SU-DHL-6 (cell line): ENCODE results near the gene OBI1.

Experiments
- H2AFZ ChIP-seq: fragments of 200-600 bp; sonication (generic); 2 replicates; pipeline ENCODE4 v1.6.1; 2014; ENCODE audit warnings: low read depth, mild to moderate bottlenecking, moderate library complexity, mixed read lengths, antibody characterized with exemption, low read length; ENCODE audit not compliant: severe bottlenecking
- H3F3A ChIP-seq: fragments of 200-600 bp; shearing (Covaris generic); 2 replicates; pipeline ENCODE4 v1.6.0; 2016; ENCODE audit warnings: antibody characterized with exemption, mild to moderate bottlenecking; ENCODE audit not compliant: insufficient read depth
- H3K27ac ChIP-seq: fragments of 200-600 bp; sonication (generic); 2 replicates; pipeline ENCODE4 v1.5.1; 2016; ENCODE audit warnings: low read depth, mild to moderate bottlenecking, low read length, moderate library complexity, mixed read lengths
- H3K27me3 ChIP-seq: fragments of 200-600 bp; sonication (generic), shearing (Covaris generic); 2 replicates; pipeline ENCODE4 v1.6.0; 2014; ENCODE audit warnings: mild to moderate bottlenecking, low read length
- H3K36me3 ChIP-seq: fragments of 200-600 bp; sonication (generic); 2 replicates; pipeline ENCODE4 v1.6.1; 2014; ENCODE audit warnings: mild to moderate bottlenecking, low read length, mixed read lengths
- H3K4me2 ChIP-seq: fragments of 300-600, 200-600 bp; shearing (Covaris generic), sonication (generic); 2 replicates; pipeline ENCODE4 v1.6.0; 2014; ENCODE audit warnings: low read length, low read depth, mild to moderate bottlenecking; ENCODE audit not compliant: poor library complexity, severe bottlenecking
- H3K4me3 ChIP-seq: fragments of 200-600 bp; sonication (generic); 2 replicates; pipeline ENCODE4 v1.5.1; 2014; ENCODE audit warnings: antibody characterized with exemption, low read length, mild to moderate bottlenecking, mixed read lengths; ENCODE audit not compliant: insufficient read depth, poor library complexity, severe bottlenecking
- H3K79me2 ChIP-seq: fragments of 200-600 bp; sonication (generic); 2 replicates; pipeline ENCODE4 v1.6.1; 2014; ENCODE audit warnings: mild to moderate bottlenecking, low read length, moderate library complexity; ENCODE audit not compliant: insufficient read depth
- H3K9ac ChIP-seq: fragments of 200-600 bp; sonication (generic); 2 replicates; pipeline ENCODE4 v1.7.0; 2014; ENCODE audit warnings: mild to moderate bottlenecking, low read length
- H3K9me2 ChIP-seq: fragments of 200-600 bp; sonication (generic); replicated peaks from 2 replicates; pipeline ENCODE4 v1.6.1; 2014; ENCODE audit warnings: low read length; ENCODE audit not compliant: insufficient read depth
- H3K9me3 ChIP-seq: fragments of 200-600 bp; sonication (generic); 2 replicates; pipeline ENCODE4 v1.6.1; 2014; ENCODE audit warnings: low read length, mixed read lengths; ENCODE audit not compliant: insufficient read depth
- H4K20me1 ChIP-seq: fragments of 200-600 bp; sonication (generic); 2 replicates; pipeline ENCODE4 v1.6.1; 2014; ENCODE audit warnings: low read depth, mild to moderate bottlenecking, antibody characterized with exemption, low read length, moderate library complexity, mixed read lengths
- EZH2phosphoT487 ChIP-seq: fragments of 200-600 bp; sonication (generic), shearing (Covaris generic); conservative IDR thresholded peaks from 2 replicates; pipeline ENCODE4 v1.6.1; 2018; ENCODE audit warnings: mild to moderate bottlenecking, antibody characterized with exemption, low read length, moderate library complexity, mixed read lengths
- TF ChIP-seq, protein P1 (sequence below): fragments of 200-600 bp; sonication (generic); IDR thresholded peaks from one replicate; pipeline ENCODE4 v1.5.1; 2017; ENCODE audit warnings: antibody characterized with exemption, mild to moderate bottlenecking, low read length, moderate library complexity; ENCODE audit not compliant: insufficient read depth, poor library complexity, severe bottlenecking

OBI1 gene

DNA sequence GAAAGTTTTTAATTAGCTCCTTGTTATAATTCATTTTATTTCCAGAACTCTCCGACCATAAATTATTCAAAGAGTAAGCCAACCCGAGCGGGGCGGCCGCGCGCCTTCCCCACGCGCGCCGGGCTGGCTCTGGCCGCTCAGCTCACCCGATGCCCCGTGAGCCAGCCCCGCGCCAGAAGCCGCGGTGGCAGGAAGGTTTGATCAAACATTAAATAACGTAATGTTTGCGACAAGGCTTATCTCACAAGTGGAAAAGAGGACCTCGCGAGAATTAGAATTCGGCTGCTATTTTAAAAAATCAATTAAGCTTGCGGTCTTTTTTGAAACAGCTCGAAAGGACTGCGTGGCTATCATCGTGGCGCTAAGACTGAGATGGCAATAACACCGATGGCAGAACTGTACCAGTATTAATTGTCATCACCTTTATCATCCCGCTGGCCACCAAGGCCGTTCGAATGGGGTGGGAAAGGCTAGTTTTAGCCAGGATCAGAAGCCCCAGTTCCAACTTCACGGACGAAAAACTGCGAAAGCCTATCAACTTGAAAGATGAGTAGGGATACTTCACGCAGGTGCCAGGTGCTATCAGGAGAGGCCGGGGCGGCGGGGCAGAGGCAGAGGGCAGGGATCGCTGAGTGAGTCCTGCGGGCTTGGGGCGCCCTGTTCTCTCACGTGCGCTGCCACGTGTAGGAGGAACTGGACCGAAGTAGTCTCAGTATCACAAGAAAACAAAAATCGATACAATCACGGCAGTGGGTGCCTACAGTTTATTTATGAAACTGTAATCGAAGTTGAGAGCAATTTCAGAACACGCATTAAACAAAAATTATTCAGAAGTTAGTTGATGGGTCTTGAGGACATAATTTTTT lies 62.0 kb downstream of the OBI1 start:
- Histone ChIP-seq H2AFZ (no peak overlapping the region), H3K4me2 (no peak overlapping the region), H3K9ac (no peak overlapping the region), H4K20me1 (no peaks in the 10 kb centered on the region), H3K9me3 (no peaks in the 10 kb centered on the region), H3K27ac (no peak overlapping the region), H3F3A (no peaks in the 10 kb centered on the region), H3K79me2 (no peaks in the 10 kb centered on the region), H3K4me3 (no peak overlapping the region), H3K27me3 (no peaks in the 10 kb centered on the region), H3K36me3 (no peaks in the 10 kb centered on the region), H3K9me2 (no peaks in the 10 kb centered on the region)
- TF ChIP-seq, protein P1, sequence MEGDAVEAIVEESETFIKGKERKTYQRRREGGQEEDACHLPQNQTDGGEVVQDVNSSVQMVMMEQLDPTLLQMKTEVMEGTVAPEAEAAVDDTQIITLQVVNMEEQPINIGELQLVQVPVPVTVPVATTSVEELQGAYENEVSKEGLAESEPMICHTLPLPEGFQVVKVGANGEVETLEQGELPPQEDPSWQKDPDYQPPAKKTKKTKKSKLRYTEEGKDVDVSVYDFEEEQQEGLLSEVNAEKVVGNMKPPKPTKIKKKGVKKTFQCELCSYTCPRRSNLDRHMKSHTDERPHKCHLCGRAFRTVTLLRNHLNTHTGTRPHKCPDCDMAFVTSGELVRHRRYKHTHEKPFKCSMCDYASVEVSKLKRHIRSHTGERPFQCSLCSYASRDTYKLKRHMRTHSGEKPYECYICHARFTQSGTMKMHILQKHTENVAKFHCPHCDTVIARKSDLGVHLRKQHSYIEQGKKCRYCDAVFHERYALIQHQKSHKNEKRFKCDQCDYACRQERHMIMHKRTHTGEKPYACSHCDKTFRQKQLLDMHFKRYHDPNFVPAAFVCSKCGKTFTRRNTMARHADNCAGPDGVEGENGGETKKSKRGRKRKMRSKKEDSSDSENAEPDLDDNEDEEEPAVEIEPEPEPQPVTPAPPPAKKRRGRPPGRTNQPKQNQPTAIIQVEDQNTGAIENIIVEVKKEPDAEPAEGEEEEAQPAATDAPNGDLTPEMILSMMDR, result no peak
- TF ChIP-seq EZH2phosphoT487, result no peak

DNA sequence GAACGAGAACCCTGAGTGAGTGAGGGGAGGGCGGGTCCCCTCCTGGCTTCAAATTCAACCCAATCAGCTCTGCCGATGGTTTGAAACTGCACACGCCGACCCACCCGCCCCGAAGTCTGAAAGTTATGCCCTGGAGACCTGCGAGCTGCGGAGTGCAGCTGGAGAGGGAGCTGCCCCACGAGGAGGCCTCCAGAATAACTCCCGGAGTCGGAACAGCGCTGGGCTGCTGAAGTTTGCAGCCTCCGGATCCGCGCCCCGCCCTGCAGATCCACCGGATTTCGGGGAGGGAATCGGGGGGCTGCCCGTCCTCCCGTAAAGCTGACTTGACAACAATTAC lies 62.6 kb downstream of the OBI1 start:
- Histone ChIP-seq H3K4me3 (no peak overlapping the region), H3F3A (no peaks in the 10 kb centered on the region), H3K4me2 (no peak overlapping the region), H3K36me3 (no peaks in the 10 kb centered on the region), H4K20me1 (no peaks in the 10 kb centered on the region), H3K27ac (no peak overlapping the region), H3K27me3 (no peaks in the 10 kb centered on the region), H3K9me2 (no peaks in the 10 kb centered on the region), H3K79me2 (no peaks in the 10 kb centered on the region), H3K9ac (no peak overlapping the region), H3K9me3 (no peaks in the 10 kb centered on the region), H2AFZ (no peak overlapping the region)
- no peak for TF ChIP-seq EZH2phosphoT487
- TF ChIP-seq, protein P1, result no peak

DNA sequence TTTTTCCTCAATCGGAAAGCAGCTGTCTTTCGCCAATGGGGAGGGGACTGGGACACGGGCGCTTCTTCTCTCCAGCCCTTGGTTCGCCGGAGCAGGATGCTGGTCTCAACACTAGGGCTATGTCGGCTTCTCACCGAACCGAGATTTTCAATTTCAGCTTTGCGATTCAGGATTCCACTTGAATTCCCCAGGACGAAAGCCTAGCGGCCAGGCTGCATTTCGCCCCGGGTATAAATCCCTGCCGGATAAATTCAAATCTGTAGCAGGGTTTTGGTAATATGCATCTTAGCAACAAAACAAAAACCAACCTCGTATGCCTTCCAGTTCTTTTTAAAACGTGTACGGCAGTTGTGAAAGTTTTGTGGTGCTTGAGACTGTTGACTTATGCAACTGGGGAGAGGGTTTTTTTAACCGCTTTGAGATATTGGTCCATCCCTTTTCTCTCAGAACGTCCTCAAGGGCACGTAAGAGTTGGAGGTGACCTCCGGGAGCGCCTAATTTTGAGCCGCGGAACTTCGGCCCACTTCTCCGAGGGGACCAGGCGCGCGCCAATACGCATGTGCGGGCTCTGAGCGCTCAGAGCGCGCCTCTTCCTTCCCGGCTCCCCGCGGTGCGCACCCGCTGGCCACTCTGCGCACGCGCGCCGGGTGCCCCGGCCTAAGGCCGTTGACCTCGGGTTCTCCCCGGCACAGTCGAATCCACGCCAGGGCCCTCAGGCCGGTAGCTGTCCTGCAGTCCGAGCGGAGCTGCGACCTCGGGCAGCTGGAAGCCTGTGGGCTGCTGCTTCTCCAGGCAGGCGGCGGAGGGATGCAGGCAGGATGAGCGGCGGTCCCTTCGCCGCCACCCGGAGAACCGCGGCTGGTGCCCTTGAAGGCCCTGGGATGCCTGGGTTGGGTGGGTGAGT lies 63.2 kb downstream of the OBI1 start:
- no peaks in the 10 kb centered on the region for H3K9me3 ChIP-seq
- no peaks in the 10 kb centered on the region for H3K79me2 ChIP-seq
- no peak overlapping the region for H3K4me3 ChIP-seq
- no peak overlapping the region for H2AFZ ChIP-seq
- no peaks in the 10 kb centered on the region for H3K9me2 ChIP-seq
- H3K36me3 ChIP-seq, result no peaks in the 10 kb centered on the region
- no peak overlapping the region for H3K9ac ChIP-seq
- TF ChIP-seq EZH2phosphoT487, result no peak
- TF ChIP-seq, protein P1, result no peak
- no peak overlapping the region for H3K4me2 ChIP-seq
- no peaks in the 10 kb centered on the region for H3K27me3 ChIP-seq
- H3F3A ChIP-seq, result no peaks in the 10 kb centered on the region
- H3K27ac ChIP-seq, result no peak overlapping the region
- no peaks in the 10 kb centered on the region for H4K20me1 ChIP-seq
